RWPE1 (cell line): Measurements from ENCODE around the gene MAEA.

ENCODE experiments used
- CTCF ChIA-PET: fragments of 350-600 bp; sonication (Branson Sonifier 250); formaldehyde crosslinking; extraction: SDS; loops from one replicate; lab custom pipeline; 2021; lab: Yijun Ruan, JAX
- POLR2A ChIA-PET: fragments of 400-600 bp; formaldehyde crosslinking; extraction: SDS; loops from one replicate; lab custom pipeline; 2020; ENCODE audit warnings: antibody characterized with exemption; ENCODE audit not compliant: low non-redundant PET; lab: Yijun Ruan, JAX
- DNase-seq: peaks from one replicate; pipeline ENCODE4 v3.0.0; 2012; ENCODE audit warnings: low spot score
- H3K27ac ChIP-seq: fragments of 450-650 bp; 2 replicates; pipeline ENCODE4 v1.5.1; 2017
- TF ChIP-seq, protein P1 (sequence below): fragments of 450-650 bp; conservative IDR thresholded peaks from 2 replicates; pipeline ENCODE4 v1.5.1; 2017; ENCODE audit warnings: low read depth, mild to moderate bottlenecking

MAEA gene

DNA sequence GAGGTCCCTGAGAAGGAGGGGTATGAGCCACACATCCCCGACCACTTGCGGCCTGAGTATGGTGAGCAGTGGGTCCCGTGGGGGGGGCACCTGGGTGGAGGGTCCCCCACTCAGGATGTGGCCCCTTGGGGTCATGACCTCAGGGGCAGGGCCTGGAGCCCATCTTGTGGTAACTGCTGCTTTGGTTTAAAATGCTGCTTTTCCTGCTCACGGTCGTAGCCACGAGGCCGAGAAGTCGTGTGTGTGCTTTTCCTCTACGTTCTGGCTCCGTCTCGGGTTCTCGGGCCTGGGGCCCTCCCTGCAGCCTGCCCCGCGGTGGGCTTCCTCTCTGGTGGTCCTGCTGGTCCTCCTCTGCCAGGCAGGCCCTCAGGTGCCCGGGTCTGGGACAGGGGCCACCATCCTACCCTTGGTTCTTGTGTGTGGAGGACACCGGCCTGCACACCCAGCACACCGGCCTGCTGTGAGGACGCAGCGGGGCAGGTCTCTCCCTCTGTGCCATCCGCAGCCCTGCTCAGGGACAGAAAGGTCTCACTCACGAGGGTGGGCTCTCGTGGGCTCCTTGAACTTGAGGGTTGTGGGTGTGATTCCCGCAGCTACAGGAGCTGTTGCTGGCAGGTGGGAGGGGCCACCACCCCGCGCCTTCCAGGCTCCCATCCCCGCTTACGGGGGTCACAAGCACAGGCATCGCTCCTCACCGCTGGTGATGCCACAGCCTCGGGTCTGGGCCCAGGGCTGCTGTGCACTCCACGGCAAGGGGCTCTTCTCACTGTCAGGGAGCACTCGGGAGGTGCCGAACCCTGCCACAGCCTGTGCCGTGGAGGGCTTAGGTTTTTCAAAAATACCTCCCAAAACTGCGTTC is 76.9 kb downstream of the MAEA start:
- no peak overlapping the region for H3K27ac ChIP-seq
- CTCF ChIA-PET, result interaction anchor here (2.2 kb wide), 1 partner anchor 10 kb away, joined by 9 read pairs; no protein-coding TSS in a partner anchor
- POLR2A ChIA-PET, result no interaction called here
- DNase-seq, result no peak
- TF ChIP-seq, protein P1, sequence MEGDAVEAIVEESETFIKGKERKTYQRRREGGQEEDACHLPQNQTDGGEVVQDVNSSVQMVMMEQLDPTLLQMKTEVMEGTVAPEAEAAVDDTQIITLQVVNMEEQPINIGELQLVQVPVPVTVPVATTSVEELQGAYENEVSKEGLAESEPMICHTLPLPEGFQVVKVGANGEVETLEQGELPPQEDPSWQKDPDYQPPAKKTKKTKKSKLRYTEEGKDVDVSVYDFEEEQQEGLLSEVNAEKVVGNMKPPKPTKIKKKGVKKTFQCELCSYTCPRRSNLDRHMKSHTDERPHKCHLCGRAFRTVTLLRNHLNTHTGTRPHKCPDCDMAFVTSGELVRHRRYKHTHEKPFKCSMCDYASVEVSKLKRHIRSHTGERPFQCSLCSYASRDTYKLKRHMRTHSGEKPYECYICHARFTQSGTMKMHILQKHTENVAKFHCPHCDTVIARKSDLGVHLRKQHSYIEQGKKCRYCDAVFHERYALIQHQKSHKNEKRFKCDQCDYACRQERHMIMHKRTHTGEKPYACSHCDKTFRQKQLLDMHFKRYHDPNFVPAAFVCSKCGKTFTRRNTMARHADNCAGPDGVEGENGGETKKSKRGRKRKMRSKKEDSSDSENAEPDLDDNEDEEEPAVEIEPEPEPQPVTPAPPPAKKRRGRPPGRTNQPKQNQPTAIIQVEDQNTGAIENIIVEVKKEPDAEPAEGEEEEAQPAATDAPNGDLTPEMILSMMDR, result no peak

DNA sequence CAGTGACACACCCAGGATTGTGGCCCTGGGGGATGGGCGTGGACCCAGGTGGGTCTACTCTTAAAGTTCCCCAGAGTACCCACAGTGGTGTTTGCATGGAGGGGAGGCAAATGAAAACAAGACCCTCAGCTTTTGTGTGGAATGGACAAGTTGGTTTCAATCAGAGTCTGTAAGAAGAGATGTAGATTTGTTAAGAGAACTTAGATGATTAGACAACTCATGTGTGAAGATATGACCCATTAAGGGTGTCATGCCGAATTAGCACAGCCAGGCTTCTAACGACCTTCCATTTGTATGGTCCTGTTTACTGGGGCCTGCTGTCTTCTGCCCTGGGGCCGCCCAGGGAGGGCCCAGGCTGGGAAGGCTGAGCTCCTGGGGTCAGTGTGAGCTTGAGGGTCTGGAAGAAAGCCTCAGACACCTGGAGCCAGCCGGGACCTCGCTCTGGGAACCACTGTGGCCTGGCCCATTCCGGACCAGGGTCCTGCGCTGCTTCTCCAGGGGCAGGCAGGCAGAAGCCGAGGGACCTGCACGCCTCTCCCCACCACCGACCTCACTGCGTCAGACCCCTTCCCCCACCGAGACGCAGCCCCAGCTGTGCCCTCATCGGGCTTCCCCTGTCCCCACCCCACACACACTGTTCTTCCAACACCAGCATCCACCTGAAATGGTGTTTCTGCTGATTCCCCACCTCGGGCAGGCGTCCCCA is 77.7 kb downstream of the MAEA start:
- TF ChIP-seq, protein P1, result no peak
- DNase-seq, result no peak
- ChIA-PET POLR2A (no interaction called here), CTCF (no interaction called here)
- no peak overlapping the region for H3K27ac ChIP-seq

DNA sequence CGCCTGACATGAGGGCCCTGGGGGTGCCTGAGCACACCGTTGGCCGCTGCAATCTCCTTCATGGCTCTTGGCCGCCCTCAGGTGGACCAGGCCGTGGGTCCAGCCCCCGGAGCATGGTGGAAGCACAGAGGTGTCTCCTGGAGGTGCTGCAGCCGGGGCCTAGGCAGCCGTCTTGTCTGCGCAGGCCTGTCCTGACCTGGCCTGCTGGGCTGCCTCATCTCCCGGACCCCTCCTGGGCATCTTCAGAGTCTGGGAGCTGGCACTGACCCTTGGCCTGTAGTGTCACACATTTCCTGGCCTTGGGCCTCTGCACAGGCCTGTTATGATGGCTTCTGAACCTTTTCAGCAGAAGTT is 78.2 kb downstream of the MAEA start:
- no peak for DNase-seq
- TF ChIP-seq, protein P1, result no peak
- no peak overlapping the region for H3K27ac ChIP-seq
- CTCF ChIA-PET, result no interaction called here
- POLR2A ChIA-PET, result no interaction called here

DNA sequence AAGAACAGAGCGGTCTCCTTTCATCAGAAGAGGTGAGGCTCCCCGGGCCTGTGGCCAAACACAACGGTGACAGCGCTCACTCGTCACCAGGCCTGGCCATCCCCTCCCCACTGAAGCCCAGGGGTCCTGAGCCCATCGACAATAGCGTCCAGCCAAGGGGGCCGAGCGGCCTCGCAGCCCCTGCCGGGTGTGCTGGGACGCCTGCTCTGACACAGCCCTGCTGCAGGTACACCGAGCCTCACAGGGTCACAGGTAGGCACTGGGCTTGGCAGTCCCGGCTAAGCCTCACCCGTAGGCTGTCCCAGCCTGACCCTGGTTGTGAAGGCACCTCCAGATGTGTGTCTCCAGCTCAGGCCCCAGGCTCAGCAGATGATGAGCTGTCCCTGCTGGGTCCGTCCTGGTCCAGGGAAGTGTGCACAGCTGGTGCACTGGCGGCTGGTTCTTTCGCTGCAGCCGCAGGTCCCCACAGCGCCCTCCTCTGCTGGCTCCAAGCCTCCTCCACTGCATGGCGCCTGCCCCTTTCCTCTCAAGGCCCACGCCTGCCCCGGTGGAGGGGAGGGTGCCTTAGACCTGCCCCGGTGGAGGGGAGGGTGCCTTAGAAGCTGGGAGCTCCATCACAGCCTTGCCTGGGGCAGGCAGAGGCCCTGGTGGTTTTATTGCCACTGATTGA is 78.9 kb downstream of the MAEA start:
- ChIA-PET CTCF (no interaction called here), POLR2A (no interaction called here)
- TF ChIP-seq, protein P1, result no peak
- no peak for DNase-seq
- no peak overlapping the region for H3K27ac ChIP-seq

DNA sequence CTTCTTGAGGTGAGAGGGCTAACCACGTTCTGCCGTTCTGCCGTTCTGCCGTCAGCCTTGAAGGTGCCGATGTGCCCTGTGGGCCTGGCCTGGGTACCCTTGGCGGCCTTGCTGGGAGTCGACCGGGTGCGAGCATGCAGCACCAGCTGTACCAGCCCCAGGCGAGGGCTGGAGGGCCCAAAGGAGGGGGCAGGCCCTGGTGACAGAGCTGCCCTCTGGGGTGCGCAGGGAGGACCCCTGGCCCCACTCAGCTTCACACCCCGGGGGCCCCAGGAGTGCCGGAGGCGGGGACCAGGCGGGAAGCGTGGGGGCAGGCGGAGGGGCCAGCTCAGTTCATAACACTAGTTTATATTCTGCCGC is 79.4 kb downstream of the MAEA start:
- ChIA-PET CTCF (no interaction called here), POLR2A (interaction anchor here (0.6 kb wide), 1 partner anchor 211 kb away, joined by 4 read pairs; no protein-coding TSS in a partner anchor)
- H3K27ac ChIP-seq, result no peak overlapping the region
- TF ChIP-seq, protein P1, result no peak
- no peak for DNase-seq

DNA sequence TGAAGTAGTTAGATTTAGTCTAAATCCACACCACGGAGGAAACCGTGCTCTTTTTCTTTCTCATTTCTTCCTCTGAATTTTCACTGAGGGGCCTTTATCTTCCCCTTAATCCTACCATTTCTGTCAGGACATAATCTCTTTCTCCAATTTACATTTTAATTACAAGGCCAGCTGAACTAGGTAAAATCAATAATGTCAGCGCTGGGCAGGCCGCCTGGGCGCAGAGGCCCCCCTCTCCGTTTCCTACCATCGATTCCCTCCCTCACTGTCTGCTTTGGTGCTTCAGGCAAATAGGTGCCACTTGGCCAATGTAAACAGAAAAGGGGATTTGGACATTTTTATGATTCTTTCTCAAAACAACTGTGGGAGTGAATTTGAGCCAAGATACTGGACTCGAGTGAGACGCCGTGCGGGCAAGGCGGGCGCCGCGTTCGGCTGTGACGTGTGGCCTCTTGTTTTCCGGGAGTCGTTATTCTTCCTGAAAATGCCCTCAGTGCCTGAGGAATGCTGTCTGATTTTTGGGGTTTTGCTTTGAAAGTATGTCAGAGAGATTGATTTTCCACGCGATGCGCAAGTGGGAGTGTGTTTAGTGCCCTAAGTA is 79.9 kb downstream of the MAEA start:
- no peak for DNase-seq
- no peak overlapping the region for H3K27ac ChIP-seq
- ChIA-PET CTCF (no interaction called here), POLR2A (interaction anchor here (0.6 kb wide), 1 partner anchor 211 kb away, joined by 4 read pairs; no protein-coding TSS in a partner anchor)
- TF ChIP-seq, protein P1, result no peak
